Activated T-helper 1 cell treated with anti-CD3 and anti-CD28 coated beads, Interleukin-12 subunit alpha, Interleukin-12 subunit beta, Interleukin-2, Interleukin-4 antibody, amounts not matched to agents 30 ng/mL and 10 ng/mL and 1 ng/mL, durations not matched to agents 14 hours and 24 hours and 36 hours (primary cell): ENCODE results near the gene CCDC71L. TPM values are rescaled to one million over a fixed set of nuclear protein-coding genes. Genes with fewer than 3 reads are reported as not detected.
A peak's percentile ranks its signal among the peaks of the same experiment; 100 is the strongest.
"Not testable (repeated sequence)": the region's sequence is repeated elsewhere in the genome, so short reads cannot be mapped to it uniquely, and the experiment has no call there.

Experiments used
- DNase-seq: peaks from one replicate; pipeline ENCODE4 v3.0.0; 2021; ENCODE audit warnings: low spot score
- H3K27ac Mint-ChIP-seq: one replicate; pipeline ENCODE4 v1.8.0; 2021; ENCODE audit warnings: mild to moderate bottlenecking, mixed read lengths
- H3K27me3 Mint-ChIP-seq: one replicate; pipeline ENCODE4 v1.8.0; 2022; ENCODE audit warnings: mild to moderate bottlenecking, moderate library complexity, mixed read lengths; ENCODE audit not compliant: insufficient read depth
- H3K36me3 Mint-ChIP-seq: one replicate; pipeline ENCODE4 v1.8.0; 2021; ENCODE audit warnings: low read depth, mixed read lengths
- H3K4me1 Mint-ChIP-seq: one replicate; pipeline ENCODE4 v1.8.0; 2021; ENCODE audit warnings: low read depth, mixed read lengths
- H3K4me3 Mint-ChIP-seq: one replicate; pipeline ENCODE4 v1.8.0; 2021; ENCODE audit warnings: mild to moderate bottlenecking, moderate library complexity, mixed read lengths
- H3K9me3 Mint-ChIP-seq: one replicate; pipeline ENCODE4 v1.8.0; 2021; ENCODE audit warnings: mixed read lengths
- intact Hi-C: fragments of 100-400 bp; cut with micrococcal nuclease; formaldehyde crosslinking; loops from one replicate; pipeline ENCODE4 v1.15.1; 2024
- total RNA-seq: library from RNA; stranded (reverse); gene quantifications from 2 replicates; pipeline ENCODE4 v1.2.3, GENCODE V29; 2022

The CCDC71L gene
- total RNA-seq, 1 donor from 2014 or later: 17.9 TPM

DNA sequence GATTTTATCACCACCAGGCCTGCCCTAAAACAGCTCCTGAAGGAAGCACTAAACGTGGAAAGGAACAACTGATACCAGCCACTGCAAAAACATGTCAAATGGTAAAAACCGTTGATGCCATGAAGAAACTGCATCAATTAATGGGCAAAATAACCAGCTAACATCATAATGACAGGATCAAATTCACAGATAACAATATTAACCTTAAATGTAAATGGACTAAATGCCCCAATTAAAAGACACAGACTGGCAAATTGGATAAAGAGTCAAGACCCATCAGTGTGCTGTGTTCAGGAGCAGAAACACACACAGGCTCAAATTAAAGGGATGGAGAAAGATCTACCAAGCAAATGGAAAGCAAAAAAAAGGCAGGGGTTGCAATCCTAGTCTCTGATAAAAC, 12.7 kb upstream of the CCDC71L start:
- H3K36me3 Mint-ChIP-seq, H3K27me3 Mint-ChIP-seq, H3K9me3 Mint-ChIP-seq, H3K4me3 Mint-ChIP-seq, DNase-seq, H3K27ac Mint-ChIP-seq, H3K4me1 Mint-ChIP-seq, intact Hi-C loops: not testable (repeated sequence)

- DNase-seq, intact Hi-C loops, H3K27ac Mint-ChIP-seq, H3K36me3 Mint-ChIP-seq, H3K27me3 Mint-ChIP-seq, H3K4me3 Mint-ChIP-seq, H3K4me1 Mint-ChIP-seq, H3K9me3 Mint-ChIP-seq: not testable (repeated sequence)
Observed at GRCh38 chr7:106671930-106672329, 11.0 kb upstream of the CCDC71L start.

DNA sequence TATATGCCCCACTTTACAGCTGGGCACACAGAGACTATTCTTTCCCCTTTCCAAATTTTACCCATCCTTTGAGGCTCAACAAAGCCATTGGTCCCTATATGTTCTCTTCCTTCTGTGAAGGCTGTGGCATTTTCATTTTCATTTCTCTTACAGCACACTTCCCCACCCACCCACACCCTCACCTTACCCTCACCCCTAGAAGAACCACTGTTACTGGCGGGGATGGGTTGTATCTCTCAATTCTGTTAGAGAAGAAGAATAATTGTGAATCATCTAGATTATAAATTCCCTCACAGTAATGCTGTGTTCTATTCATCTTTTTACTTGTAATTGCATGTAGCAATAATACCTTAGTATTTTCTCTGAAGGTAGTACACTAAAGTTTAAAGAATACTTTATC, 10.2 kb upstream of the CCDC71L start:
- no peaks in the 10 kb centered on the region for H3K36me3 Mint-ChIP-seq
- DNase-seq: no peak
- no peak overlapping the region for H3K4me3 Mint-ChIP-seq
- H3K27me3 Mint-ChIP-seq: peaks cover 3% of the 10 kb centered on the region
- H3K27ac Mint-ChIP-seq: no peak overlapping the region
- peaks cover 6% of the 10 kb centered on the region for H3K4me1 Mint-ChIP-seq
- intact Hi-C loops: no loop called here
- H3K9me3 Mint-ChIP-seq: peaks cover 9% of the 10 kb centered on the region

DNA sequence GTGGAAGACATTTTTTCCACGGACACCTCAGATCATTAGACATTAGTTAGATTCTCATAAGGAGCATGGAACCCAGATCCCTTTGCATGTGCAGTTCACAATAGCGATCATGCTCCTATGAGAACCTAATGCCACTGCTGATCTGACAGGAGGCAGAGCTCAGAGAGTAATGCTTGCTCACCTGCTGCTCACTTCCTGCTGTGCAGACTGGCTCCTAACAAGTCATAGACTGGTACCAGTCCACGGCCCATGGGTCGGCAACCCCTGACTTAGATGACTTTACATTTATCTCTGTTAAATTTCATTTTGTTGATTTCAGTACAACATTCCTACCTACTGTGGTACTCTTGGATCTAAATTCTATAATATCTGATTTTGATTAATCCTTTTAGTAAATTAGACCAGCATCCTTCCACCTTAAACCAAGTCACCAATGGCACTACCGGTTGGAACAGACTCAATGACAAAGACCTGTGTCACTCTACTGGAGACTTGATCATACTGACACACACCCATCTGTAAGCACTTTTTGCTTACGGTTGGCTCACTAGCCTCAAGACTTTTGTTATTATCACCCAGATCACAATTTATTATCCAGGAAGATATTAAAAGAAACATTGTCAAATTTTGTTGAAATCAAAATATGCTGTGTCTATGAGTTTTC, 8.0 kb upstream of the CCDC71L start:
- Mint-ChIP-seq H3K27ac (no peak overlapping the region), H3K9me3 (peaks cover 9% of the 10 kb centered on the region), H3K4me1 (peaks cover 6% of the 10 kb centered on the region), H3K4me3 (no peak overlapping the region), H3K27me3 (peaks cover 3% of the 10 kb centered on the region), H3K36me3 (no peaks in the 10 kb centered on the region)
- no peak for DNase-seq
- intact Hi-C loops: loop anchor here (5.0 kb wide), 1 partner anchor 33 kb away; no protein-coding TSS in a partner anchor

- Mint-ChIP-seq H3K27me3 (peaks cover 2% of the 10 kb centered on the region), H3K36me3 (no peaks in the 10 kb centered on the region), H3K4me3 (no peak overlapping the region), H3K27ac (no peak overlapping the region), H3K9me3 (peaks cover 4% of the 10 kb centered on the region), H3K4me1 (peaks cover under 1% of the 10 kb centered on the region)
- intact Hi-C loops: loop anchor here (5.0 kb wide), 1 partner anchor 36 kb away; no protein-coding TSS in a partner anchor
- DNase-seq: no peak
Observed at GRCh38 chr7:106666353-106666752, 5.4 kb upstream of the CCDC71L start.

- Mint-ChIP-seq H3K27ac (no peak overlapping the region), H3K27me3 (peaks cover 2% of the 10 kb centered on the region), H3K9me3 (no peaks in the 10 kb centered on the region), H3K4me1 (peaks cover 10% of the 10 kb centered on the region), H3K36me3 (peaks cover 2% of the 10 kb centered on the region), H3K4me3 (no peak overlapping the region)
- no peak for DNase-seq
- intact Hi-C loops: no loop called here
Observed at GRCh38 chr7:106664343-106664742, 3.4 kb upstream of the CCDC71L start.

DNA sequence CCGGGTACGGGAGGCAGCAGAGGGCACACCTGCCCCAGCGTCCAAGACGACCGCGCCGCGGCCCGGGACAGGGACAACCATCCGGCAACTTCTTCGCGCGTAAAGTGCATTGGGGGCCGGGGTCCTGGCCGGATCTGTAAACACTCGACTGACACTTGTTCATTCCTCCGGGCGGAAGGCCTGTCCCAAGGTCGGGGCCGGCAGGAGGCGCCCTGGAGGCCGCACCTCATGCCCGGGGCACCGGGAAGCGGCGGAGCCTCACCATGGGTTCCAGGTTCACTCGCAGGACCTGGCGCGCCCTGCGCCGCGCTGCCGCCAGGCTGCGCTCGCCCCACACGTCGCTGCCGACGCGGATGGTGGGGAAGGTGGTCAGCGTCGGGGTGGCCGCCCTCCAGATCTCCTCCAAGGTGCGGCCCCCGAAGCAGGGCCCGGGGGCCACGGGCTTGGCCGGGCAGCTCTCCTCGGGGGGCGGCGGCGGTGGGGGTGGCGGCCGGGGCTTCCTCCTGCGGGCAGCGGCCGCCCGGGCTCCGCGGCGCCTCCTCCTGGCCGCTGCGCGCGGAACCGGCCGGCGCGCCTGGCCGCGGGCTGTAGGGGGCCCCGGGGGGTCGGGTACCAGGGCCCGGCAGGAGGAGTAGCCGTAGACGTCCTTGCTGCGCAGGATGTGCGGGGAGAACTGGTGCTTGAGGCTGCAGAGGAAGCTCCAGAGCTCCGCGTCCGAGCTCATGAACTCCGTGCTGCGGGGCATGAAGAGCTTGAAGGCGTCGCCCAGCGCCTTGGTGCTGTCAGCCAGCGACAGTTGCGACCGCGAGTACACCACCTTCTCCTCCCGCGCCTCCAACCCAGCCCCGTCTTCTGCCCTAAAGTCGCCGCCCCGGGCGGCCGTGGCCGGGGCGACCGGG, 746 bp downstream of the CCDC71L start:
- Mint-ChIP-seq H3K9me3 (no peaks in the 10 kb centered on the region), H3K36me3 (peaks cover 2% of the 10 kb centered on the region), H3K4me3 (peak overlapping the region; percentile 94), H3K4me1 (peaks cover 32% of the 10 kb centered on the region), H3K27ac (peak overlapping the region; percentile 92), H3K27me3 (peaks cover 3% of the 10 kb centered on the region)
- intact Hi-C loops: loop anchor here (1.0 to 2.0 kb wide), 7 partner anchors 61 to 490 kb away; partner anchors contain the start of genes NAMPT and PIK3CG
- peak; percentile 73 for DNase-seq

- peak overlapping the region; percentile 92 for H3K27ac Mint-ChIP-seq
- no peak for DNase-seq
- no peaks in the 10 kb centered on the region for H3K9me3 Mint-ChIP-seq
- peaks cover 32% of the 10 kb centered on the region for H3K4me1 Mint-ChIP-seq
- peaks cover 5% of the 10 kb centered on the region for H3K27me3 Mint-ChIP-seq
- intact Hi-C loops: no loop called here
- peak overlapping the region; percentile 94 for H3K4me3 Mint-ChIP-seq
- H3K36me3 Mint-ChIP-seq: peaks cover 2% of the 10 kb centered on the region
Observed at GRCh38 chr7:106659166-106659962, 1.6 kb downstream of the CCDC71L start.

GRCh38 chr7:106658316-106659165, 2.4 kb downstream of the CCDC71L start:
- intact Hi-C loops: no loop called here
- no peak overlapping the region for H3K27ac Mint-ChIP-seq
- DNase-seq: no peak
- peaks cover 2% of the 10 kb centered on the region for H3K36me3 Mint-ChIP-seq
- peaks cover 32% of the 10 kb centered on the region for H3K4me1 Mint-ChIP-seq
- H3K4me3 Mint-ChIP-seq: peak overlapping the region; percentile 94
- no peaks in the 10 kb centered on the region for H3K9me3 Mint-ChIP-seq
- H3K27me3 Mint-ChIP-seq: peaks cover 7% of the 10 kb centered on the region

DNA sequence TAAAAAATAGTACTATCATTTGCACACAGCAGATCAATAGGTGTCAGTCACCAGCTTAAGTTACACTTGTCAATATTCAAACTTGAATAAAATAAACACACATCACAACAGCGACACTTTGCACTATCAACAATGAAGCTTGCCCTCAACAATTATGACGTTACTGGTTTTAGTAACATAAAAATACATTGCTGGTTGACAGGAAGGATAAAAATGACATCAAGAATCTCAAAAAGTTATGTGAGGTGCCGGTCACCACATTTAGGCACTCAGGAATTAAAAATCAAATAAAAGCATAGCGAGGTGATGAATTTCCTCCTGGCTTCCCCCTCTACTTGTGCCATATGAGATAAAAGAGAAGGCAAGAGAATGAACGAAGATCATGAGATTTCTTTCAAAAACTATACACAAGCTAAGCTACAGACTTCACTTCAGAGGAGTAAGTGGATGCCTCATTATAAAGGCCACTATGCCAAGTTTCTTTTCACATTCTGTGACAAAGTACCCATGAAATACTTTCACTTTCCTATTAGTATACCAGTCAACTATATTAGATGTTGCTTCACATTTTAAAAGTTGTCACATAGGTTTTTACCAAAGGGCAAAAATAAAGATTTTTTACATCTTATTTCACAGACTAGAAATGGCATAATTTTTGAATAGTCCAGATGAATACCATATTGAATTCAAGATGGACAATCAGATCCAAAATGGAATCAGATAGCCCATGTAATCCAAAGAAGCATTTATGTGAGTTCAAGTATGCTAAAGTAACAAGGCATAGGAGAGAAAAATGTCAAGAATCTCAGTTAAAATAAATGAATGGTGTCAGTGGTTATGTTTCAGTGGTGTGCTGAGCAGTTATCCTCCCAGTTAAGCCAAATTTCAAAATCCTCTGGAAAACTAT, 3.6 kb downstream of the CCDC71L start:
- DNase-seq: no peak
- Mint-ChIP-seq H3K4me1 (peaks cover 32% of the 10 kb centered on the region), H3K36me3 (peaks cover 2% of the 10 kb centered on the region), H3K27ac (no peak overlapping the region), H3K9me3 (no peaks in the 10 kb centered on the region), H3K4me3 (peak overlapping the region; percentile 37), H3K27me3 (peaks cover 7% of the 10 kb centered on the region)
- intact Hi-C loops: no loop called here

- peaks cover 26% of the 10 kb centered on the region for H3K4me1 Mint-ChIP-seq
- no peaks in the 10 kb centered on the region for H3K9me3 Mint-ChIP-seq
- no peak overlapping the region for H3K27ac Mint-ChIP-seq
- intact Hi-C loops: no loop called here
- no peak for DNase-seq
- H3K36me3 Mint-ChIP-seq: peaks cover 2% of the 10 kb centered on the region
- no peak overlapping the region for H3K4me3 Mint-ChIP-seq
- peaks cover 16% of the 10 kb centered on the region for H3K27me3 Mint-ChIP-seq
Observed at GRCh38 chr7:106655703-106656498, 5.1 kb downstream of the CCDC71L start.
